ENCODE data around the gene C19orf25. TPM values are rescaled to one million over a fixed set of nuclear protein-coding genes. Genes with fewer than 3 reads are reported as not detected.

The C19orf25 gene
- total and polyA plus RNA-seq, 9 of the 15 experiments (the other 6 are each of a cell fraction or from before 2014, with no cell fraction given), result 0.79 to 96.0 (median 36.1) TPM

DNA sequence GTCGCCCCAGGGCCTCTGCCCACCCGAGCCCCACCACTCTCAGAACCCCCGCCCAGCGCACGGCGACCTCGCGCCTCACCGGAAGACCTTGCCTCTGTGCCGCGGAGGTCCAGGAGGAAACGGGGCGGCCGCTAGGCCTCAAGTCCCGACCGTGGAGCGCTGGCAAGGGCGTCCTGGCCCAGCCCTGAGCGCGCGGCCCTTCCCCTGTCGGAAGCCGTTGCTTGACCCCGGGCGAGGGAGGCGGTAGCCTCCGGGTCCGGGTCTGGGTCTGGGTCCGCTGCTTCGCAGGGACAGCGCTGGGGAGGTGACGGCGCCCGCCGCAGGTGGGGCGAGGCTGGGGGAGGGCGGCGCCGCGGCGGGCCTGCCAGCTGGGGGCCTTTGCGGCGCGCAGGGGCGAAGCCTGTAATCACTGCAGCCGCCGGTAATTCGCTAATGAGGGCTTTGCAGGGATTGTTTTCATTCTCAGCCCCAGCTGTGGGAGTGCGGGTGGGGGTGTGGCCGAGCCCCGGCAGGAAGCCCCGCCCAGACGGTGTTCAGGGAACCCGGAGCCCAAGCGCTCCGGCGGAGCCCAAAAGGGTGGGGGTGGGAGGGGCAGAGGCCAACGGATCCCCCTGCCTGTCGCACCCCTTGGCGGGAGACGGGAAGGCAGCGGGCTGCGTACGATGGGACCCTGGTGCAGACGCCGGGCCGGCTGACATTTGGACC lies 8.6 kb downstream of the C19orf25 start:
- peaks cover 26% of the 10 kb centered on the region for H3K79me2 ChIP-seq (ENCODE audit: control insufficient read depth, insufficient read depth, low read length)
- ATAC-seq, result peak; percentile 76
- no peak overlapping the region for H2AFZ ChIP-seq (ENCODE audit: low read depth, low read length)
- TF ChIP-seq, protein P1, sequence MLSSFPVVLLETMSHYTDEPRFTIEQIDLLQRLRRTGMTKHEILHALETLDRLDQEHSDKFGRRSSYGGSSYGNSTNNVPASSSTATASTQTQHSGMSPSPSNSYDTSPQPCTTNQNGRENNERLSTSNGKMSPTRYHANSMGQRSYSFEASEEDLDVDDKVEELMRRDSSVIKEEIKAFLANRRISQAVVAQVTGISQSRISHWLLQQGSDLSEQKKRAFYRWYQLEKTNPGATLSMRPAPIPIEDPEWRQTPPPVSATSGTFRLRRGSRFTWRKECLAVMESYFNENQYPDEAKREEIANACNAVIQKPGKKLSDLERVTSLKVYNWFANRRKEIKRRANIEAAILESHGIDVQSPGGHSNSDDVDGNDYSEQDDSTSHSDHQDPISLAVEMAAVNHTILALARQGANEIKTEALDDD (IDR thresholded peaks at IDR 0.05), result no peak
- TF ChIP-seq, protein P2, sequence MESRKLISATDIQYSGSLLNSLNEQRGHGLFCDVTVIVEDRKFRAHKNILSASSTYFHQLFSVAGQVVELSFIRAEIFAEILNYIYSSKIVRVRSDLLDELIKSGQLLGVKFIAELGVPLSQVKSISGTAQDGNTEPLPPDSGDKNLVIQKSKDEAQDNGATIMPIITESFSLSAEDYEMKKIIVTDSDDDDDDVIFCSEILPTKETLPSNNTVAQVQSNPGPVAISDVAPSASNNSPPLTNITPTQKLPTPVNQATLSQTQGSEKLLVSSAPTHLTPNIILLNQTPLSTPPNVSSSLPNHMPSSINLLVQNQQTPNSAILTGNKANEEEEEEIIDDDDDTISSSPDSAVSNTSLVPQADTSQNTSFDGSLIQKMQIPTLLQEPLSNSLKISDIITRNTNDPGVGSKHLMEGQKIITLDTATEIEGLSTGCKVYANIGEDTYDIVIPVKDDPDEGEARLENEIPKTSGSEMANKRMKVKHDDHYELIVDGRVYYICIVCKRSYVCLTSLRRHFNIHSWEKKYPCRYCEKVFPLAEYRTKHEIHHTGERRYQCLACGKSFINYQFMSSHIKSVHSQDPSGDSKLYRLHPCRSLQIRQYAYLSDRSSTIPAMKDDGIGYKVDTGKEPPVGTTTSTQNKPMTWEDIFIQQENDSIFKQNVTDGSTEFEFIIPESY (CRISPR knock-in tag; IDR thresholded peaks at IDR 0.05), result 0 out of 2 replicates have a peak, but pooled peaks have one; percentile 19
- TF ChIP-seq, protein P3, sequence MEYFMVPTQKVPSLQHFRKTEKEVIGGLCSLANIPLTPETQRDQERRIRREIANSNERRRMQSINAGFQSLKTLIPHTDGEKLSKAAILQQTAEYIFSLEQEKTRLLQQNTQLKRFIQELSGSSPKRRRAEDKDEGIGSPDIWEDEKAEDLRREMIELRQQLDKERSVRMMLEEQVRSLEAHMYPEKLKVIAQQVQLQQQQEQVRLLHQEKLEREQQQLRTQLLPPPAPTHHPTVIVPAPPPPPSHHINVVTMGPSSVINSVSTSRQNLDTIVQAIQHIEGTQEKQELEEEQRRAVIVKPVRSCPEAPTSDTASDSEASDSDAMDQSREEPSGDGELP (CRISPR knock-in tag; IDR thresholded peaks at IDR 0.05; ENCODE audit: borderline replicate concordance), result peak; percentile 64; the same call in 1 of the 2 replicates
- TF ChIP-seq PHF21A (IDR thresholded peaks at IDR 0.05; ENCODE audit: borderline replicate concordance, low read depth) (peak; percentile 59; the same call in 1 of the 2 replicates), RBBP5 (IDR thresholded peaks at IDR 0.05; ENCODE audit: borderline replicate concordance, insufficient read depth, low read length, poor library complexity, severe bottlenecking) (peak; percentile 2), PCBP1 (IDR thresholded peaks at IDR 0.05; ENCODE audit: low read depth, low read length, poor library complexity, severe bottlenecking) (peak; percentile 22), RCOR1 (IDR thresholded peaks at IDR 0.05; ENCODE audit: borderline replicate concordance in 1 of 2, low read depth in 2 of 2, low read length in 2 of 2) (peak; percentile 90 to 92), ELF1 (tag; IDR thresholded peaks at IDR 0.05) (no peak), ZNF717 (CRISPR knock-in tag; IDR thresholded peaks at IDR 0.05) (no peak), POLR2G (IDR thresholded peaks at IDR 0.05; ENCODE audit: low read depth, low read length) (peak; percentile 71), KDM1A (IDR thresholded peaks at IDR 0.05) (peak; percentile 88 to 93)
- TF ChIP-seq, protein P4, sequence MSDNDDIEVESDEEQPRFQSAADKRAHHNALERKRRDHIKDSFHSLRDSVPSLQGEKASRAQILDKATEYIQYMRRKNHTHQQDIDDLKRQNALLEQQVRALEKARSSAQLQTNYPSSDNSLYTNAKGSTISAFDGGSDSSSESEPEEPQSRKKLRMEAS (CRISPR knock-in tag; IDR thresholded peaks at IDR 0.05), result no peak
- H3K27me3 ChIP-seq (ENCODE audit: control insufficient read depth in 2 of 2, insufficient read depth in 2 of 2, low read length in 2 of 2), result no peaks in the 10 kb centered on the region
- H3K9me3 ChIP-seq (replicated peaks; ENCODE audit: control insufficient read depth, insufficient read depth, low read depth, low read length), result no peaks in the 10 kb centered on the region
- no peak overlapping the region for H3K27ac ChIP-seq (ENCODE audit: extremely low read depth, low read depth, low read length)
- BruUV-seq (replicated peaks), result no TSS peak
- H3K4me3 ChIP-seq, result no peak overlapping the region
- peak overlapping the region in 1 of 2 experiments; percentile 32; a peak in 1 of 4 replicates for H3K9ac ChIP-seq (ENCODE audit: insufficient read depth in 1 of 2, low read depth in 2 of 2, low read length in 2 of 2)
- no peaks in the 10 kb centered on the region for H3K9me1 ChIP-seq (ENCODE audit: control insufficient read depth, insufficient read depth, low read length)
- H3K4me1 ChIP-seq (replicated peaks in 1 of 2; ENCODE audit: control insufficient read depth in 2 of 2, insufficient read depth in 2 of 2, low read length in 2 of 2), result peaks cover 6 to 85% of the 10 kb centered on the region in 2 experiments; a peak in 4 of 5 replicates
- H3K4me2 ChIP-seq (ENCODE audit: insufficient read depth, low read length), result 0 out of 2 replicates have a peak overlapping the region, but pooled peaks have one; percentile 13
- POLR2A ChIA-PET, result interaction anchor here (0.6 to 1.4 kb wide), 3 partner anchors 12 to 50 kb away, joined by 3 to 7 read pairs (median 6); no protein-coding TSS in a partner anchor
- 26% methylated on average over 27 of the region's 67 CpGs for WGBS (ENCODE audit: insufficient coverage, low coverage, missing lambda C conversion rate)
- FAIRE-seq, result peak; percentile 11
- peaks cover 14% of the 10 kb centered on the region for H4K20me1 ChIP-seq (replicated peaks; ENCODE audit: control insufficient read depth, insufficient read depth, low read length)
- in situ Hi-C loops (cut with MboI) (no loop called here), intact Hi-C loops (cut with micrococcal nuclease) (no loop called here)
- peak; percentile 64 to 80 (median 76) for DNase-seq (ENCODE audit: extremely low read depth in 1 of 4, low spot score in 3 of 4)
- peaks cover 13% of the 10 kb centered on the region; the same call in 1 of the 3 replicates for H3K36me3 ChIP-seq (ENCODE audit: control insufficient read depth, insufficient read depth, low read length)
- CTCF ChIA-PET (ENCODE audit: low intra/inter-chr PET ratio), result interaction anchor here (0.6 kb wide), 1 partner anchor 43 kb away, joined by 3 read pairs; no protein-coding TSS in a partner anchor

Data from K562 (cell line).